ENCODE results near the gene PICALM. TPM values are rescaled to one million over a fixed set of nuclear protein-coding genes. Genes with fewer than 3 reads are reported as not detected.

Gene PICALM
- total RNA-seq, 2 donors from 2014 or later, result 237 to 371 TPM

GRCh38 chr11:86018249-86018648 is 50.6 kb downstream of the PICALM start:
- DNase-seq (ENCODE audit: low spot score), result no peak
- intact Hi-C loops (cut with DNase I), result no loop called here

DNA sequence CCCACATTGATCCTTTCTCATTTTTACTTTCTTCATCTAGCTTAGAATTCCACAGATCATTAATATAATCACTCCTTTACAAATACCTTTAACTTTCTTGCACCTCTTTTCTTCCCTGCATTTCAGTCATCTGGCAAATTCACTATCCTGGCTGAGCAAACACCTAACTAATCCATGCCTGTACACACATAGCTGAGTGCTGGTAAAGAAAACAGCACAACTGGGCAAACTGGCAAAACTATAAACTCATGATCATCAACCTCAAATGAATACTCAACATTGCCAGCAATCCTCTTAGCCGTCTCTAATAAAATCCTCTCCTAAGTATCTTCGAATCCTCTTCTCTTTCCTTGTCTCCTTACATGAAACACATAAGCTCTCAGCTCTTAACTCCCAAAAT is 52.4 kb downstream of the PICALM start:
- no peak for DNase-seq (ENCODE audit: low spot score)
- intact Hi-C loops (cut with DNase I), result no loop called here

DNA sequence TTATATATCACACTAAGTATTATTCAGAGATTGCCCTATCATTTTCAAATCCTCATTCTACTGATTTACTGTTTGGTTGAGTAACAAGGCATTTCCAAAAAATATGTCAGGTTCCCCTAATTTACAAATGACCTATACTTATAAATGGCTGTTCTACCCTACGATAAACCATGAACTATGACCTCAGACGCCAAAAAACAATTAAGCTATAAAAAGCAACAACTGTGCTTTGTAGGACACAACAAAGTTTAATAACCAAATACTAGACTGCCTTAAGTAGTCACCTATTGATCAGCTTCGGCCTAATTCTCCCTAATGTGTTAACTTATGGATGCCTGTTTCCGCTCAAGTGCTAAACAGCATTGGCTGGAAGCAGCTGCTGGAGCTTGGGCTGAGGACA is 53.2 kb downstream of the PICALM start:
- intact Hi-C loops (cut with DNase I), result no loop called here
- DNase-seq (ENCODE audit: low spot score), result no peak

- no peak for DNase-seq (ENCODE audit: low spot score)
- intact Hi-C loops (cut with DNase I), result no loop called here
Measured at GRCh38 chr11:86014221-86014620, 54.7 kb downstream of the PICALM start.

DNA sequence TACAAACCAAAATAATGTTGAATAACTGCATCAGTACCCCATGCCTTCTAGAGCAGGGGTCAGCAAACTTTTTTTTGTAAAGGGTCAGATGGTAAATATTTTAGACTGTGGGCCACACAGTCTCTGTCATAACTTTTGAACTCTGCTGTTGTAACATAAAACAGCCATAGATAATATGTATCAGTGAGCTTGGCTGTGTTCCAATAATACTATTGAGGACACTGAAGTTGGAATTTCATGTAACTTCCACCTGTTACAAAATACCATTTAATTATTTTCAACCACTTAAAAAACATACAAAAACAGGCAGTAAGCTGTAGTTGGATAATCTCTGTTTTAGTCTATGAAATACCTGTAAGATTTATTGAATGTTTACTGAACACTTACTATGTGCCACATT is 55.2 kb downstream of the PICALM start:
- DNase-seq (ENCODE audit: low spot score), result no peak
- intact Hi-C loops (cut with DNase I), result no loop called here

DNA sequence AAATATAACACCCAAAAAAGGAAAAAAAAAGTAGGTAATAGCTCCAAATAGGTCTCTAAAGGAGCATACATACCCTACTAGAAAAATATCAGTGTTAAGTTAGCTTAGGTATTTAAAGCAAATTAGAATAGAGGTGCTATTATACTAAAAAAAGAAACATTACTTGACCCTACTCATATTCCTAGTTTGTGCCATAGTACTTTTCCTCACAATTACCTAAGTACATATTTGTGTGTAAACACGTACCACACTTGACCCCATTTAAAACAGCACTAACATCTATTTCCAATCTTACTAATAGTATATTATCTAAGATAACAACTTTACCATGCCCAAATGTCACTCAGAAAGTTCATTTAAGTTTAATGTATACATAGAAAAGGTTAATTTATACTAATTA is 57.7 kb downstream of the PICALM start:
- no peak for DNase-seq (ENCODE audit: low spot score)

DNA sequence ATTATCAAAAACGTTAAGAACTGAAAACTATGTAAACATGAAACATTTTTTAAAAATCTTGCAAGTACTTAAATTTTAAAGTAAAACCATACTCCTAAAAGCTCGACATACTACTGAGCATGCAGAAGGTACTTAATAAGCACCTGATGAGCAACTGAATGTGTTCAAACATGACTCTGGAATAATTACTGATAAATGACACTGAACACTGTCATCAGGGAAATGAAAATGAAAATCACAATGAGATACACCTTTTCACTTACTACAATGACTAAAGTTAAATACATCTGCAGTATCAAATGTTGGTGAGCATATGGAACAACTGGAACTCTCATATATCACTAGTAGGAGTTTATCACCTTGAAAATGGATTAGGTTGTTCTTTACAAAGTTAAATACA is 65.2 kb downstream of the PICALM start:
- DNase-seq (ENCODE audit: low spot score), result no peak
- intact Hi-C loops (cut with DNase I), result no loop called here

More for the DNA sequence above, 57.7 kb downstream of the PICALM start:
- intact Hi-C loops (cut with DNase I), result no loop called here

DNA sequence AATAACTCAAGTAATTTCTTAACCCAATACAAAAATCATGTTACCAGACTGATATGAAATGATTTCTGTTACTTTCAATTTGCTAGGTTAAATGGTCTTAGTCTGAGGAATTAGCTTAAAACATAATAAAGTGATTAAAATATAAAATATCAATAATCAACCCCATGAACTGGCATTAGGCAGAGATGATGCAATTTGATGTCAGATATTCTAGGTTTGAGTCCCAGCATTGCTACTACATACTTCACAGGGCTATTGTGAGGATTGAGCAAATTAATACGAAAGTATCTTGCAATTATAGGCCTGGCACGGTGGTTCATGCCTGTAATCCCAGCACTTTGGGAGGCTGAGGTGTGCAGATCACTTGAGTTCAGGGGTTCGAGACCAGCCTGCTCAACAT is 66.5 kb downstream of the PICALM start:
- intact Hi-C loops (cut with DNase I), result no loop called here
- DNase-seq (ENCODE audit: low spot score), result no peak

DNA sequence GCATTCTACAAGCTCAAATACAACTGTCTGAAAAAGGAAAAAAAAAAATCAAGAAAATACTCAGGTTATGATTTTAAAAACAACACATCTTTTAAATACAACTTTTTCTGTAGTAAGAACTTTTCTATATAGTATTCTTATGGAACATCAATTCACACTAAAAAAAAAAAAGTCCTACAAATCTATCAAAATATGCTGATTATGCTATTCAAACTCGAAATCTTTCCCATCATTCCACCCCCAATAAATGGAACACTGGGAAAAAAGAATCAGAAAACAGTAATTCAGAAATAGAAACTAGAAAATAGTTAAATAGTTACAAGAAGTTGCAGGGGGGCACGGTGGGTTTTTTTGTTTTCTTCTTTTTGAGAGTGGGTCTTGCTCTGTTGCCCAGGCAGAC is 77.4 kb downstream of the PICALM start:
- DNase-seq (ENCODE audit: low spot score), result no peak
- intact Hi-C loops (cut with DNase I), result no loop called here

DNA sequence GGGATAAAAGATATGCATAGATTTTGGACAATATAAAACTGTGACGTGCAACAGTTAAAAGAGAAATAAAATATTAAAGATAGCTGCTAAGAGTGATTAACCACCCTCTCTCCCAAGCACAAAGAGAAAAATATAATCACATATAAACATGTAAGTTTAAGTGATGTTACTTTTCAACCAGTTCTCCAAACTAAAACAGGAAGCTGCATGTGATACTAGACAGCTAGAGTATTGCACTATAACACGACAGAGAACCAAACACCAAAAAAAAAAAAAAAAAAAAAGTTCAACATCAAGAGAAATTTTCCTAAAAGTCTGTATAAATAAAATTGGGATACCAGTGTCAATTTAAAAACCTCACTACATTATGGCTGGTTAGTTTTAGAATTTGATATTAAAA is 79.1 kb downstream of the PICALM start:
- intact Hi-C loops (cut with DNase I), result no loop called here

DNA sequence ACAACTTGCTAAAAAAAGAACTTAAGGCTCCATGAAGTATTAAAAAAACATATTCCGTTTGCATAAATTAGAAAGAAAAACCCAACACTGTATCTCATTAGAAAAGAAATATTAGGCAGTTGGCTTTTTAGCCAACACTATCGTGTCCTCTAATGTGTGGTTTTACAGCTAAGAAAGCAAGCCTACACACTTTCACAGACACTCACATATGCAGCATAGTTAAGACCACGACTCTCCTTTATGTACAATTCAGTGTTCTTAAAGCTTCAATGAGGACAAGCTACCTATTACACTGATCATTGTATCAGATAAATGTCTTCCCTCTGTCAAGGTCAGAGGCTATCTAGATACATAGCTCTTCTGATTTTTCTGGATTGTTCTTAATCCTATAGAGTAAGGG is 80.1 kb downstream of the PICALM start:
- intact Hi-C loops (cut with DNase I), result no loop called here
- no peak for DNase-seq (ENCODE audit: low spot score)

More for the DNA sequence above, 79.1 kb downstream of the PICALM start:
- no peak for DNase-seq (ENCODE audit: low spot score)

- DNase-seq (ENCODE audit: low spot score), result no peak
- intact Hi-C loops (cut with DNase I), result no loop called here
Measured at GRCh38 chr11:85977751-85978160, 91.1 kb downstream of the PICALM start.

DNA sequence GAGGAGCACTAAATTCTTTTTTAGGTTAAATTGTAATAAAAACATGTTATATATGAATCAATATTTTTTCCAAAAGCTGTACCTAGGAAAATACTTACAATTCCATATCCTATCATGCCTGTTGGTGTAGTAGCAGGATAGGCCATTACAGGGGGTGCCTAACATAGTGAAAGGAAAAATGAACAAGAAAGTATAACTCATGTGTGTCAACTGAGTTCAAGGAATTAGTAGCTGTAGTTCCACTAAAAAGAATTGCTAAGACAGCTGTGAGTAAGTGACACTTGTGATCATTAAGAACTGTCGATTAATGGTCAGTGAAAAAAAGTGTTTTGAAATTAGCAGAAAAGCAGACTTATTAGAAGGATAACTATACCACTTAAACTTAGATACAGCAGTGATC is 92.4 kb downstream of the PICALM start:
- DNase-seq (ENCODE audit: low spot score), result no peak
- intact Hi-C loops (cut with DNase I), result no loop called here

GRCh38 chr11:85974122-85974521 is 94.8 kb downstream of the PICALM start:
- no peak for DNase-seq (ENCODE audit: low spot score)

GRCh38 chr11:85970593-85970992 is 98.3 kb downstream of the PICALM start:
- no peak for DNase-seq (ENCODE audit: low spot score)
- intact Hi-C loops (cut with DNase I), result no loop called here

More at GRCh38 chr11:85974122-85974521, 94.8 kb downstream of the PICALM start:
- intact Hi-C loops (cut with DNase I), result no loop called here

GRCh38 chr11:85967457-85967856 is 101.4 kb downstream of the PICALM start:
- DNase-seq (ENCODE audit: low spot score), result no peak
- intact Hi-C loops (cut with DNase I), result no loop called here

- DNase-seq (ENCODE audit: low spot score), result no peak
- intact Hi-C loops (cut with DNase I), result no loop called here
Measured at GRCh38 chr11:85965202-85965601, 103.7 kb downstream of the PICALM start.

GRCh38 chr11:85961930-85962363 is 106.9 kb downstream of the PICALM start:
- intact Hi-C loops (cut with DNase I), result no loop called here
- DNase-seq (ENCODE audit: low spot score), result no peak

- intact Hi-C loops (cut with DNase I), result no loop called here
- no peak for DNase-seq (ENCODE audit: low spot score)
Measured at GRCh38 chr11:85961130-85961529, 107.8 kb downstream of the PICALM start.

DNA sequence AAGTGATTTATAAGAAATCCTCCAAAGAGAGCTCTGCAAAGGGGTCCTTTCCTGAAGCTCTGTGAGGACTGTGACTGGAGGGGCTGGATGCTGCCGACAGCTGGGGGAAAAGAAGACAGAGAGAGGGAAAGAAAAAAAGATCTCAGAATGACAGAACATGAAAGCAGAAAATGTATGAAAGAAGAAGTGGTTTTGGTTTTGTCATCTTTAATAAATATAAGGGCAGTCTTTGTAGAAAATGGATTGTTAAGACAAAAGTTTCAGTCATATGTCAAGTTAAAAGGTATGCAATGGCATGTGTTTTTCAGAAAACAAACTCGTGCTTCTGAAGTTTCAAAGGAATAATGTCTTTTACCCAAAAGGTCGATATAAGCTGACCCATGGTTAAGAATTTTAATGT is 108.2 kb downstream of the PICALM start:
- DNase-seq (ENCODE audit: low spot score), result no peak
- intact Hi-C loops (cut with DNase I), result no loop called here

GRCh38 chr11:85955531-85955930 is 113.4 kb downstream of the PICALM start:
- no peak for DNase-seq (ENCODE audit: low spot score)
- intact Hi-C loops (cut with DNase I), result no loop called here

GRCh38 chr11:85953491-85954143 is 115.3 kb downstream of the PICALM start:
- no peak for DNase-seq (ENCODE audit: low spot score)
- intact Hi-C loops (cut with DNase I), result no loop called here
